Activated CD8-positive, alpha-beta memory T cell treated with anti-CD3 and anti-CD28 coated beads for 1 hour (primary cell): ENCODE data around the gene TSSK3.
"Not testable (repeated sequence)": the region's sequence is repeated elsewhere in the genome, so short reads cannot be mapped to it uniquely, and the experiment has no call there.

Experiments
- DNase-seq, 2 donors: peaks; one replicate each; pipeline ENCODE4 v3.0.0-alpha.2; 2020; ENCODE audit warnings: low read depth in 1 of 2; ENCODE audit errors: extremely low read depth in 1 of 2

Gene TSSK3

GRCh38 chr1:32394890-32395432, 32.6 kb downstream of the TSSK3 start:
- DNase-seq, result no peak

DNA sequence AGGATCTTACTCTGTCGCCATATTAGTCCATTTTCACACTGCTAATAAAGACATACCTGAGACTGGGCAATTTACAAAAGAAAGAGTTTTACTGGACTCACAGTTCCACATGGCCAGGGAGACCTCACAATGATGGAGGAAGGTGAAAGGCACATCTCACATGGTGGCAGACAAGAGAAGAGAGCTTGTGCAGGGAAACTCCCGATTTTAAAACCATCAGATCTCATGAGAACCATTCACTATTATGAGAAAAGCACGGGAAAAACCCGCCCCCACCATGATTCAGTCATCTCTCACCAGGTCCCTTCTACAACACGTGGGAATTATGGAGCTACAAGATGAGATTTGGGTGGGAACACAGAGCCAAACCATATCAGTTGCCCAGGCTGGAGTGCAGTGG, 34.2 kb downstream of the TSSK3 start:
- DNase-seq, result not testable (repeated sequence)

DNA sequence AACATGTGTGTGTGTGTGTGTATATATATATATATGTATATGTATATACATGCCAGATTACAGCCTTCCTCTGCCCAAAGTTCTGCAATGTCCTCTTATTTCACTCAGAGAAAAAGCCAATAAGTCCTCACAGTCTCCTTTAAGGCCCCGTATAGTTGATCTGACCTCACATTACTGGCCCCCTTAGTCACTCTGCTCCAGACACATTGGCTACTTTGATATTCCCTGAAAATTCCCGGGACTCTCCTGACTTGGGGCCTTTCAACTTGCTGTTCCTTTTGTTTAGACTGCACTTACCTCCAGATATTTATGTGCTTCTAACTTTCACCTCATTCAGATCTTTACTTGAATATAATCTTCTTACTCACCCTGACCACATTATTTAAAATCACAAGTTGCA, 36.1 kb downstream of the TSSK3 start:
- no peak for DNase-seq

GRCh38 chr1:32399843-32400242, 37.5 kb downstream of the TSSK3 start:
- no peak for DNase-seq

GRCh38 chr1:32400876-32401631, 38.7 kb downstream of the TSSK3 start:
- DNase-seq, result peak; percentile 8 to 33

- no peak for DNase-seq
These were observed 42.6 kb downstream of the TSSK3 start for GRCh38 chr1:32404946-32405345.

DNA sequence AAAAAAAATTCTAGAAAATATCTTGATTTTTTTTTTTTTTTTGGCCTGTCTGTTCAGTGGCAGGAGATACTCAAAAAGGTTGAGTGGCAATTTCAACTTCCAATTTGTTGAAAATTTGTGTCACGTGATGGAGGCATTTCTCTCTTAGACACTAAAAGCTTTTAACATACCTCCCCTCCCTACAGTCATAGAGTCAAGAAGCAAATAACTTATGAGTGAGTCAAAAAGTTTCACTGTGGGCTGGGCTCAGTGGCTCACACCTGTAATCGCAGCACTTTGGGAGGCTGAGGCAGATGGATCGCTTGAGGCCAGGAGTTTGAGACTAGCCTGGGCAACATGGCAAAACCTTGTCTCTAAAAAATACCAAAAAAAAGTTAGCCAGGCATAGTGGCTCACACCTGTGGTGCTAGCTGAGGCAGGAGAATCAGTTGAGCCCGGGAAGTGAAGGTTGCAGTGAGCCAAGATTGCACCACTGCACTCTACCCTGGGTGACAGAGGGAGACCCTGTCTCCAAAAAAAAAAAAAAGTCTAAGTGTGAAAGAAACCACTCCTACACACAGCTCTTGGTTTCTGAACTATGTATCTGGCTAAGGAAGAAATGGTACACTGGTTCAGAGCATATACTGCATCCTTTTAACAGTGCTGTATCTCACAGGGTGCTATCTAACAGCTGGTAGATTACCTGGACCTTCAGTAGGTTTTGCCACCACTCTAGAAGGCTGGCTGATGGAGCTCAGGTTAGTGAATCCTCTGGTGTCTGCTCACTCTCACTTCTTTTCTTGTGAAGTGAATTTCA, 43.5 kb downstream of the TSSK3 start:
- no peak for DNase-seq

DNA sequence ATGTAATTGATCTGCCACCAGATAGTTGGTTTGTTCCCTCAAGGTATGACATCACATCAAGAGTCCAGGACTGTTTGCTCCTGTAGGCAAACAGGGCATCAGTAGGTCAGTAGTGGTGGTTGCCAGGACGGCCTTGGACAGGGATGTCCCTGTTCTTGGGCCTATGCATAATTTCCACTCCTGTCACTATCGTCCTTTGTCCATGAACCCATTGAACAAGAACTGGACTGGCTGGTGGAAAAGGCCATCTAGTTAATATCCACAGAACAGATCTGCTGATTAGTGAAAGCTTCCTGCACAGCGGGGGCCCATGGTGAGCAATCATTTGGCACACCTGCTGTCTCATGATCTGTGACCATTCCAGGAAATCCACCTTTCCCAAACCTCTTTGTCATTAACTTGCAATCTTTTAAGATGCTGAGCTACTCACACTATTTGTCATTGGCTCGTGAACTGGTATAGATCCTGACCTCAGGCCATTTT, 44.3 kb downstream of the TSSK3 start:
- no peak for DNase-seq

DNA sequence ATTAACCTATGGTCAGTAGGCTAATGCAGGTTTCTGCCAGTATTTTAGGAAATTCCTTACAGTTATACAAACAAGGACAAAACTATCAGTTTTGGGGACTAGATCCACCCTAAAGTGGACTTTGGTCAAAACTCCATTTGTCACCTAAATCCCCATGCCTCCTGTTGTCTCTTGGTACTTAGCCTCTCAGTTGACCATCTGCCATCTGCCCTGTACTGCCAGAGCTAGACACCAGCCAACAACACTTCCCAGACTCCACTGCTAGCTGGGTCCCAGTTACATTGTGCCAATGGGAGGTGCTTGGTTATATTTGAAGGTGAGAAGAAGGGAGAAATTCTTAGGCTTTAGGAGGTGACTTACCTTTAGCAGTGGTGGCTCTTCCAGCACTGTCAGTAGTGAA, 48.9 kb downstream of the TSSK3 start:
- no peak for DNase-seq

- peak; percentile 53 to 60 for DNase-seq
These were observed 51.3 kb downstream of the TSSK3 start for GRCh38 chr1:32413507-32414185.
